ENCODE results near the gene FBXW5.

GRCh38 chr9:136954270-136955083, 9.9 kb upstream of the FBXW5 start:
- TF ChIP-seq ZBTB33 (IDR thresholded peaks at IDR 0.05; ENCODE audit: extremely low read depth, insufficient replicate concordance, low read length) (no peak), POLR2A (IDR thresholded peaks at IDR 0.05; ENCODE audit: borderline replicate concordance, extremely low read depth, insufficient read depth, insufficient read length) (no peak), CTCF (IDR thresholded peaks at IDR 0.05 in 2 of 3, conservative IDR thresholded peaks at IDR 0.05 in 1 of 3; ENCODE audit: borderline replicate concordance in 1 of 3, insufficient read depth in 1 of 3, low read depth in 2 of 3, low read length in 2 of 3) (no peak), POLR2AphosphoS5 (IDR thresholded peaks at IDR 0.05; ENCODE audit: low read depth, low read length) (no peak), ZNF274 (IDR thresholded peaks at IDR 0.05; ENCODE audit: low read depth, low read length) (no peak), EZH2 (IDR thresholded peaks at IDR 0.05) (no peak), ATF3 (IDR thresholded peaks at IDR 0.05) (no peak), ELF1 (IDR thresholded peaks at IDR 0.05; ENCODE audit: borderline replicate concordance, low read depth) (no peak), SP1 (IDR thresholded peaks at IDR 0.05; ENCODE audit: low read depth) (no peak), ZFX (IDR thresholded peaks at IDR 0.05) (no peak), REST (IDR thresholded peaks at IDR 0.05; ENCODE audit: low read depth) (no peak)

Data from HCT116 (cell line).